NCI-H1436 (cell line): Measurements from ENCODE around the gene PTGDS.

Source experiments
- DNase-seq: peaks from one replicate; lab custom pipeline; 2025; lab: John Stamatoyannopoulos, UW

PTGDS gene

DNA sequence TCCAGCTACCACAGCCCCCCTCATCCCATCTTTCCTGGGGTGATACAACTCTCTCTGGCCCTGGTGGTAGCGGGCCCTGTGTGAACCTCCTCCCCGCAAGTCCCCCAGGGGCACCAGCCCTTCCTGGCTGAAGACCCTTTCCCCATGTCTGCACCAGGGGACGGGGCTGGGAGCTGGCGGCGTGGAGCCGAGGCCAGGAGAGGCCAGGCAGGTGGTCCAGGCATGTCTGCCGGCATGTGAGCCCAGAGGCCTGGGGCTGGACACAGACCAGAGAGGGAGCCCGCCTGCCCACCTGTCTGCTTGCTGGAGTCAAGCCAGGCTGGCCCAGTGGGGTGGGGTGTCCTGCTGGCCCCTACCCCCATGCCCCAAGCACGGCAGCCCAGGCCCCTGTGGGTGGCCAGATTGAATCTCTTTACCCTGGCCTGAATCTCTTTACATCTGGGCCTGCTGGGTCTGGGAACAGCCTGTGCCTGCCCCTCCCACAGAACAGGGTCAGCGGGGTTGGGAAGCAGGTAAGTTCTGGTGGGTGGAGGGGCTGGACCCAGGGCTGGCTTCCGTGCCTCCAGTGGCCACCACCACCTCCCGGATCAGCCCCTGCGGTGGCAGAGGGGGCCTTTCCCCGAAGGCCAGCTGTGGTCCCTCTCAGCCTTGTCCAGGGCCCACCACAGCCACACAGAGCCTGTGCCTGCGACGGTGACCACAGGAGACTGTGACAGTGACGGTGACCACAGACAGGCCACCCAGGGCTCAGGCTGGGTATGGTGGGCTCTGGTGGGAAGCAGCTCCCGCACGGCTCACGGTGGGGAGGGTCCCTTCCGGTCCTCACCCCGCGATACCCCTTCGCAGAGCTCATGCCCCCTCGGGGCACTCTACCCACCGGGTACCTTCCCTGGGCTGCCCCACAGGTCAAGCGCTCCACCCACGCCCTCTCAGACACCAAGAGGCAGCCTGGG, 18.1 kb upstream of the PTGDS start:
- DNase-seq, result no peak

DNA sequence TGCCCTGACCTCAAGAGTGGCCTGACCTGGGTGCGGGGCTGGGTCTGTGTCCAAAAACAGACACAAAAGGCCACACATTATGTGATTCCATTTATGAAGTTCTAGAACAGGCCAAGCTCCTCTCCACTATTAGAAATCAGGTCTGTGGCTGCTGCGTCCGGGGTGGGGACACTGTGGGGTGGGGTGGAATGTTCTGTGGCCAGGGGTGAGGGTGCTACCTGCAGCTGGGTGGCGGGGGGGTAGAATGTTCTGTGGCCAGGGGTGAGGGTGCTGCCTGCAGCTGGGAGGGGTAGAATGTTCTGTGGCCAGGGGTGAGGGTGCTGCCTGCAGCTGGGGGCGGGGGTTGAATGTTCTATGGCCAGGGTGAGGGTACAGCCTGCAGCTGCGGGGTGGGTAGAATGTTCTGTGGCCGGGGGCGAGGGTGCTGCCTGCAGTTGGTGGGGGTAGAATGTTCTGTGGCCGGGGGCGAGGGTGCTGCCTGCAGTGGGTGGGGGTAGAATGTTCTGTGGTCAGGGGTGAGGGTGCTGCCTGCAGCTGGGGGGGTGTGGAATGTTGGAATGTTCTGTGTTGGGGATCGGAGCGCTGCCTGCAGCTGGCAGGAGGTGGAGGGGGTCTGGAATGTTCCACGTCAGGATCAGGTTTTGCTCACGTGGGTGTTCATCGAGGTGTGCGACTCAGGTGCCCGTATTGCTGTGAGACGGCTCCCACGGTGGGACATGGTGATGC, 16.9 kb upstream of the PTGDS start:
- DNase-seq, result no peak

- no peak for DNase-seq
Observed at GRCh38 chr9:136960938-136961275, 16.4 kb upstream of the PTGDS start.

DNA sequence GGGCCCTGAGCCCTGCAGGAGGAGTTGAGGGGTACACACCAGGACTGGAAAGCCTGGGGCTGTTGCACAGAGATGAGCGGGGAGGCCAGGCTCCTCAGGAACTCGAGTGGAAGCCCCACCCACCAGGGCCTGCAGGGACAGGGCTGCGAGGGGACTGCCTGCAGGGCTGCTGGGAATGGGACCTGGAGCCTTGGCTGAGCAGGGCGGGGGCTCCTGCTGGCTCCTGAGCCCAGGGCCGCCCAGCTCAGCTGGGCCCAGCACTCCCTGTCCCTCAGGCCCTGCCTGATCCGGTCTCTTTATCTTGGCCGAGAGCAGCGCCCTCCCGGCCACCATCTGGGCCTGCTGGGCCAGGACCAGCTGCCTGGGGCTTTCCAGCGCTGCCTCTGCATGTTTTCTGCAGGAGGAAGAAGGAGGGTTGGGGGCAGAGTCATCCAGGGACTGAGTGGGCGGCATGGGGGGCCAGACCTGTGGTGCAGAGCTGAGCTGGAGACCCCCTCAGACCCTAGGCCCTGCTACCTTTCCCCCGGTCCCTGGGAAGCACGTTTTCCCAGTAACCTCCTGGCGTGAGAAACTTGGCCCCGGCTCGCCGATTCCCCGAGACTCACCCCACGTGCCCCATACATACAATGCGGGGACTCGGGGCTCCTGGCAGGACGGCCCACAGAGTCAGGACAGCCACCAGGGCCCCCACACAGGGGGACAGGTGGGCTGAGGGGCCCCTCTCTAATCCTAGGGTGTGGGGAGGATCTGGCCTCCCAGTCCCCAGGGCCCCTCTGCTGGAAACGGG, 15.8 kb upstream of the PTGDS start:
- DNase-seq, result no peak

DNA sequence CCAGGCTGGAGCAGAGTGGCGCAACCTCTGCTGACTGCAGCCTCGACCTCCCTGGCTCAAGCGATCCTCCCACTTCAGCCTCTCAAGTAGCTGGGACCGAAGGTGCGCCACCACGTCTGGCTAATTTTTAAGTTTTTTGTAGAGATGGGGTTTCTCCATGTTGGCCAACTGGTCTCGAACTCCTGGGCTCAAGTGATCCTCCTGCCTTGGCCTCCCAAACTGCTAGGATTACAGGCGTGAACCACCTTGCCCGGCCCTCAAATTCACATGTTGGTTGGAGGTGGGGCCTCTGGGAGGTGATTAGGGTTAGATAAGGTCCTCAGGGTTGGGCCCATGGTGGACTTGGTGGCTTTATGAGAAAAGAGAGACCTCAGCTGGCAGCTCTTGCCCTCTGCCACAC, 15.1 kb upstream of the PTGDS start:
- DNase-seq, result no peak

DNA sequence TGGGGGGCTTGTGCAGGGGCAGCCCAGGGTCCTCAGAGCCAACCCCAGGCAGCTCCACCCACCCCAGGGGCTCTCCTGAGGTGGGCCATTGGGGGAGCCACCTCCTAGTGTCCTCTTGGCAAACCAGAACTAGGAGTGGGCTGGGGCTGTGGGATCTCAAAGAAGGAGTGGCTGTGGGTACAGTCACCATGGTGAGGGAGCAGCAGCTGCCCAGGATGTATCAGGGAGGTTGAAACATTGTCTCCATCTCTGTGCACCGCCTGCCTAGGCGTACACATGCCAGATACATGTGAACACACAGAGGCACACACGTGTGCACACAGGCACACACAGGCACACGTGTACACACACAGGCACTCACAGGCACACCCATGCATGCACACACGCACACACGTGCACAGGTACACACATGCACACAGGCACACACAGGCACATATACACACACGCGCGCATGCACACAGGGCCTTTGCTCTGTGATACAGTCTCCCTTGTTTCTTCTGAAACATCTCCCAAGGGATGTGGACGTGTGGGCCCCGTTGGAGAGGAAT, 14.5 kb upstream of the PTGDS start:
- DNase-seq, result no peak

- no peak for DNase-seq
Observed at GRCh38 chr9:136963341-136963740, 14.0 kb upstream of the PTGDS start.

- no peak for DNase-seq
Observed at GRCh38 chr9:136963751-136964150, 13.6 kb upstream of the PTGDS start.

- DNase-seq, result no peak
Observed at GRCh38 chr9:136964171-136964689, 13.1 kb upstream of the PTGDS start.

GRCh38 chr9:136964833-136965422, 12.4 kb upstream of the PTGDS start:
- DNase-seq, result no peak

DNA sequence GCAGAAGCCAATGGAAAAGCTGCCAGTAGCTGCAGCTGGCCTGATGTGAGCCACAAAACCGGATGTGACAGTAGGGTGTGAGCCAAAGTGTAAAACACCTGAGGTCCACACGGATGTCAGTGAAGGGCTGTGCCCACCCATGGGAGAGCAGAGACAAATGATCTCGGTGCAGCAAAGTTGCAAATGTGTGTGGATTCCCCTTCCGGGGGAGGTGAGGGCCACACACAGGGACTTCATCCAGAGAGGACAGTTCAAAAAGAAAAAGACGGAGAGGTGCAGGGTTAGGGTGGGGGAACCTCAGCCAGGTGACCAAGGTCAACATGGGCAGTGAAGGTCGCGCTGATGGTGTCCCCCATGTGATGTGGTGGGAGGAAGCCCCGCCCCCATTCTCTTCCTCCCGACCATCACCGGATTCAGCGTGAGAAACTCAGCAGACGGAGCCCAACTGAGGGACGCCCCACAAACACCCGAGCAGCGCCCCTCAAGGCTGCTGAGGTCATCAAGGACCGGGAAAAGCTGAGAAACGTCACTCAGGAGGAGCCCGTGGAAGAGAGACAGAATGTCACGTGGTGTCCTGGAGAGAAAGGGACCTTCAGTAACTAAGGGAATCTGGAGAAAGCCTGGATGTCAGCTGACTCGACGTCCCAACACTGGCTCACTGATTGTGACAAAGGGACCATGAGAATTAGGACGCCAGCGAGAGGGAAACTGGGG, 11.4 kb upstream of the PTGDS start:
- DNase-seq, result no peak

DNA sequence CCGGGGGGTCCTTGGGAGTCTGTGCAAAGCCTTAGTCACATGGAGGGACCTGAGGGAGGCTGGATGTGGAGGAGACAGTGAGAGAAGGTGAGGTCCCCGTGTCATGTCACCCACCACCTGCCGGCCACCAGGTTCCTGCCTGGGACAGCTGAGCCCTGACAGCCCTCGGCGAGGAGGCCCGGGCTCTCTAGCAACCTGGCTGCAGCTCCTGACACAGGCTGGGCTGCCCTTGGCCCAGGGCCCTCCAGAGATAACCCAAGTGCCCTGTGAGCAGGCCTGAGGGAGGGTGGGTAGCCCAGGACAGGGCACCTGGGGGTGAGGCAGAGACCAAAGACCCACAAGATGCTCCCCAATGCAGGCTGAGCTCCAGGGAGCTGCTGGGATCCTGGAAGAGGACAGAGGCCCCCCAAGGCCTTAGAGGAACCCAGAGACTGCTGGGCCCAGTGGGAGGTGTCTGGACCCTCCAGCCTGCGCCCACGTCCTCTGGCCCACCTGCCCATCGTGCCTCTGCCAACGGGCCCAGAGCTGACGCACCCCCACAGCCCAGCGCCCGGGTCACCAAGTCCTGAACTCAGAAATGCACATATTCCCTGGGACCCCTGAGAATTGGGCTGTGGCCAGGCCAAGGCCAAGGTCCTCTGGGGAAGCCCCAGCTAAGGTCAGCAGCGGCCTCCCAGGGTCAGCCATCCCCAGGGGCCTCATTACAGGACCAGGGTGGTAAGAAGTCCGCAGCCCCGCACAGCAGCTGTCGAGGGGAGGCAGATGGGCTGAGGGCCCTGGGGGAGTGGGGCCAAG, 8.8 kb upstream of the PTGDS start:
- no peak for DNase-seq

DNA sequence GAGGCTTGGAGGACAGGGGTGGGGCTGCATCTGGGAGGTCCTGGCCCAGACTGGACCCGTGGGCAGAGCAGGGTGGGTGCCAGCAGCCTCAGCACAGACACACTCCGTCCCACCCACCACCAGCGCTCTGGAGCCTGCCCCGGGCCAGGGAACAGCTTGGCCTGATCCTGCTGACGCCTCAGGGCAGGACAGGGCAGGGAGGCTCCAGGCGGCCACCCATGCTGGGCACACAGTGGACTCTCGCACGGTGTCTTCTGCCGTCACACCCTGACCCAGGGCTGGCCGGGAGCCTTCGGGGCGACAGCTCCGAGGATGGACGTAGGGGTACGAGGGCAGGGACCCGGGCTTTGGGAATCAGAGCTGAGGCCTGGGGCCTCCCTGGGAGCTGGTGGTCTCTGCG, 8.2 kb upstream of the PTGDS start:
- no peak for DNase-seq

- no peak for DNase-seq
Observed at GRCh38 chr9:136969774-136970173, 7.5 kb upstream of the PTGDS start.

DNA sequence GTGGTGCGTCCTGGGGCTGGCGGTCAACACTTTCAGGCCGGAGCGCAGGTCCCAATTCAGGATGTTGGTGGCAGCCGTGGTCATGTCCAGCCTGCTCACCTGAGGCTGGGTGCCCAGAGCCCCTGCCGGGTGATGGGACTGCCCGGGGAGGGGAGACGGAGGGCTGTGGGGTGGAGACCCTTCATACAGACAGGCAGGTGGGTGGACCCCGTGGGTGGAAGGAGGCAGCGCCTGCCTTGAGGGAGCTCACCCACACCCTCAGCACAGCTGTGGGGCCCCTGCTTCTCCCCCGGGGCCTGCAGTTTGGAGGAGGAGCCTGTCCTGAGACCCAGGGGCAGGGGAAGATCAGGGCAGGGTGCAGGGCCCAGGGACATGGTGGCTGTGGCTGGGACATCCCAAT, 6.9 kb upstream of the PTGDS start:
- DNase-seq, result no peak

GRCh38 chr9:136971746-136972145, 5.6 kb upstream of the PTGDS start:
- no peak for DNase-seq

- DNase-seq, result no peak
Observed at GRCh38 chr9:136972335-136972734, 5.0 kb upstream of the PTGDS start.

DNA sequence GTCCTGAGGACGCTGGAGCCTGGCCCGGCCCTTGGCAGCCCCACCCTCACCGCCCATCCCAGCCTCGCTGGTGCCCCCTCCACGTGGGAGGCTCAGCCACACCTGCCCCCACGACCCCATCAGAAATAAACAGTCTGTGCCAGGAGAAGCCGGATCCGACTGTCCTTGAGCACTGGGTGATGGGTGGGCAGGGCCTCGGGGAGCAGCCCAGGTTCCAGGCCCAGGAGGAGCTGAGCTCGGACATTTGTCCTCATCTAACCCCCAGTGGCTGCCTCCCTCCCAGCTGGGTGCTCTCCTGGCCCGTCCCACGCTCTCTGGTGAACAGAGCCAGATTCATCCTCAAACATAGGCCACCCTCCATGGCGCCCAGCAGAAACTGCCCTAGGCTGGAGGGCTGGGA, 4.6 kb upstream of the PTGDS start:
- DNase-seq, result no peak

DNA sequence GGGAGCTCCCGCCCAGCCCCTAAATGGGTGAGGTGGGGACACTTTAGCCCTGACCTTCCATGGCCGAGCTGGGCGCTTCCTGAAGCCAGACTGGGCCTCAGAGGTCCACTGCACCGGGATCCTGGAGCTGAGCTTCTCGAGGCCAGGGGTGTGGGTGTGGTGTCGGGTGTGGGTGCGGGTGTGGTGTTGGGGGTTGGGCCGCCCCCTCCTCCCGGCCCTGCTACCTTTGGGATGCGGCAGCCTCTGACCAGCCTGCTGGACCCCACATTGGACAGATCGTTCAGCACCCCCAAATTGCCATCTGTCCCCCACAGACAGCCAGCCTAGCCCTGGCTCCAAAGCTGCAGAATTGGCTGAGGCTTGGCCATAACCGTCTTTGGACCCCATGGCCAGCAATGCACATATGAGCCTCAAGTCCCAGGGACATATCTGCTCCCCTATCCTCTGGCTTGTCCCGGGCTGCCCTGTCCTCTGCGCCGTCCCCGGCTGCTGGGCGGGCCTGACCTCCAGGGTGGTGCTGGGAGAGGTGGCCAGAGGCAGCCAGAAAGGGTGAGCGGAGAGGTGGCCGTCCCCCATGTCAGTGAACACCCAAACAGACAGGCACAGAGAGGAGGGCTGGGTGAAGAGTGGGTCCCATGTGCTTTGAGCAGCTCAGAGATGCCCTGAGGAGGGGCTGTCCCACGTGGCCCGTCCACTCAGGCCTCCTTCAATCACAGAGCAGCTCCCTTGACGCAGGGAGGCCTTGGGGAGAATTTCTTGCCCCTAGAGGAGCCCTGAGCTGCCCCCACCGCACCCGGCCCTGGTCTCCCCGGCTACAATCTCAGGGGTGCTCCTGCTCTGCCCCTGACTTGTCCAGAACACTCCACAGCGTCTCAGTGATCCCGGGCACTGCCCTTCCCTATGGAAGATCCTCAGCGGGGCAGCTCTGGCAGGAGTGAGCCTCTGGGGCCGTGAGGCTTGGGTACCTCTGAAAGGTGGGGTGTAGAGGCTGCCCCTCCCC, 3.4 kb upstream of the PTGDS start:
- DNase-seq, result no peak
